RWPE1 (cell line): ENCODE data around the gene RPUSD1.

Source experiments
- CTCF ChIA-PET: fragments of 350-600 bp; sonication (Branson Sonifier 250); formaldehyde crosslinking; extraction: SDS; loops from one replicate; lab custom pipeline; 2021; lab: Yijun Ruan, JAX
- POLR2A ChIA-PET: fragments of 400-600 bp; formaldehyde crosslinking; extraction: SDS; loops from one replicate; lab custom pipeline; 2020; ENCODE audit warnings: antibody characterized with exemption; ENCODE audit not compliant: low non-redundant PET; lab: Yijun Ruan, JAX
- DNase-seq: peaks from one replicate; pipeline ENCODE4 v3.0.0; 2012; ENCODE audit warnings: low spot score
- H3K27ac ChIP-seq: fragments of 450-650 bp; 2 replicates; pipeline ENCODE4 v1.5.1; 2017
- CTCF ChIP-seq: fragments of 450-650 bp; conservative IDR thresholded peaks from 2 replicates; pipeline ENCODE4 v1.5.1; 2017; ENCODE audit warnings: low read depth, mild to moderate bottlenecking

Gene RPUSD1

GRCh38 chr16:802914-803753 is 15.0 kb upstream of the RPUSD1 start:
- H3K27ac ChIP-seq, result no peak overlapping the region
- ChIA-PET CTCF (interaction anchor here (0.6 to 1.5 kb wide), 2 partner anchors 10 to 92 kb away, joined by 3 to 4 read pairs; no protein-coding TSS in a partner anchor), POLR2A (no interaction called here)
- DNase-seq, result no peak
- no peak for TF ChIP-seq CTCF

DNA sequence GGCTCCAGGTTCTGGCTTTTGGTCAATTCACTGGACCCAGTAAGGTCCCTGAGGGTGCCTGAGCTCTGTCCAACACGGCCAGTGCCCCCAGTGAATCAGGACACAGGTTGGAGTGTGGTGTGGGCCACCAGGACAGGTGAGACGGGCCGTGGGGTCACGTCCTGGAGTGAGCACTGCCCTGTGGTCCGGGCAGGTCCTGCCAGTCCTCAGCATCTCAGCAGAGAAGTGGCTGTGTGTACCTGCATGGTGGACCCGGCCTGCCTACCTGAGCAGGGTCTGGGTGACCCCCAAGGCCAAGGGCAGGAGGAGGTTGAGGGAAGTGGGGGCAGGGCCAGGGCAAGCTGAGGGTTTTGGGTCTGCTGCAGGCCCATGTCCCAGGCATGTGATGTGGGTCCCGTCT is 14.3 kb upstream of the RPUSD1 start:
- no peak for TF ChIP-seq CTCF
- POLR2A ChIA-PET, result no interaction called here
- CTCF ChIA-PET, result no interaction called here

DNA sequence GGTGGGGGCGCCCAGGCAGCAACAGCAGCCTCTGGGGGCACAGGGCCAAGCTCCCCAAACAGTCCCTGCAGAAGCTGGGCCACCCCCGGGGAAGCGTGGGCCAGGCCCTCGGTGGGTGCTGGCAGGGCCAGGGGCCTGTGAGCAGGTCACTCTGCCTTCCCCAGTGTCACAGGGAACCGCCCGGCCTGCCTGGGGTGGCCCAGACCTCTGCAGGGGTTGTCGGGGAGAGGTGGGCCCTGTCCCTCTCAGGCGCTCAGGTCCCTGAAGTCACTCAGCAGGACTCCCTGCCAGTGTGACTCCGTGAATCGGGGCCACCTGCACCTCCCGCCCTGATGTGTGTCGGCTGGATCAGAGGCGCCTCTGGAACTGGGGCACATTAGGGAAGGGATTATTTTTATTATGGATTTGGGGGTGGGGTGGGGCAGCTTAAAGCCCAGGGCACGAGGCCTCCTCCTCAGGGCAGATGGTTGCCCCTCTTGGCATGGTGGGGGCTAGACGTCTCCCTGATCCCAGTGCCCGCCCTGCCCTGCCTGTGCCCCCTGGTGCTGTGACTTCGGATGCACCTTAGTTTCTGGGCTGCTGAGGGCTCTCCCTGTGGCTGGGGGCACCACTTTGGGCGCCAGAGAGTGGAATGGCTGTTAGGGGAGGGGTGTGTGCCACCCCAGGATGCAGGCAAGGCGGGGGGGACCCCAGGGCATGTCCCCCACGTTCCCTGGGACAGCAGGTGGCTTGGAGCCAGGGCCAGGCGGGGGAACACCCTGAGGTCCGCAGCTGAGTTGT is 13.6 kb upstream of the RPUSD1 start:
- ChIA-PET POLR2A (interaction anchor here (0.6 kb wide), 1 partner anchor 1004 kb away, joined by 12 read pairs; no protein-coding TSS in a partner anchor), CTCF (no interaction called here)
- TF ChIP-seq CTCF, result no peak
- no peak for DNase-seq
- H3K27ac ChIP-seq, result no peak overlapping the region

More for the DNA sequence above, 14.3 kb upstream of the RPUSD1 start:
- no peak overlapping the region for H3K27ac ChIP-seq
- no peak for DNase-seq

DNA sequence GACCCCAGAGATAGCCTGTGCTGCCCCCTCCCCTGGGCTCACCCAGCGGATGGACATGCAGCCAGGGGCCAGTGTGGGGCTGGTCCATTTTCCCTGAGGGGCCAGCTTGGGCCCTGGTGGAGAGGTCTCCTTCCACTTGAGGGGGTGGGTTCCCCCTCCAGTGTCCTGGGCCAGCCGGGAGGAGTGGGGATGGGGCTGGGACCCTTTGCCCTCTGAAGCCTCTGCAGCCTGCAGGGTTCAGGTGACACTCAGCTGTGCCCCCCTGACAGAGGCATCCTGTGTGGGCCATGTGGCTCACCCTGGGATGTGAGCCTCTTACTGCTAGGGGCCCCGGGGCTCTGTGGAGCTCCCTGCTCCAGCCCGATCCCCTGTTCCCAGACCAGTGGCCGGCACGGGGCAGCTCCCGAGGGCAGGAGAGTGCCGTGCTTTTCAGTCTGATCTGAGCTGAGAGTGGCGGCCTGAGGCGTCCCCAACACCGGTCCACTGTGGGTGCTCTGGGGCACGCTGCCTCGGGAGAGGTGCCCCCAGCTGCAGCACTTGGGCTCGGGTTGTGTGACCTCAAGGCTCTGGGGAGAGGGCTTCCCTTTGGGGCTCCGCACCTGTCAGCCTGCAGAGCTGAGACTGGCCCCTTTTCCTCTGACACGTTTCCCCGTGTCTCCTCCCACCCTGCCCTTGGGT is 12.8 kb upstream of the RPUSD1 start:
- no peak overlapping the region for H3K27ac ChIP-seq
- ChIA-PET CTCF (no interaction called here), POLR2A (interaction anchor here (0.6 kb wide), 1 partner anchor 1004 kb away, joined by 12 read pairs; no protein-coding TSS in a partner anchor)
- no peak for DNase-seq
- TF ChIP-seq CTCF, result no peak

DNA sequence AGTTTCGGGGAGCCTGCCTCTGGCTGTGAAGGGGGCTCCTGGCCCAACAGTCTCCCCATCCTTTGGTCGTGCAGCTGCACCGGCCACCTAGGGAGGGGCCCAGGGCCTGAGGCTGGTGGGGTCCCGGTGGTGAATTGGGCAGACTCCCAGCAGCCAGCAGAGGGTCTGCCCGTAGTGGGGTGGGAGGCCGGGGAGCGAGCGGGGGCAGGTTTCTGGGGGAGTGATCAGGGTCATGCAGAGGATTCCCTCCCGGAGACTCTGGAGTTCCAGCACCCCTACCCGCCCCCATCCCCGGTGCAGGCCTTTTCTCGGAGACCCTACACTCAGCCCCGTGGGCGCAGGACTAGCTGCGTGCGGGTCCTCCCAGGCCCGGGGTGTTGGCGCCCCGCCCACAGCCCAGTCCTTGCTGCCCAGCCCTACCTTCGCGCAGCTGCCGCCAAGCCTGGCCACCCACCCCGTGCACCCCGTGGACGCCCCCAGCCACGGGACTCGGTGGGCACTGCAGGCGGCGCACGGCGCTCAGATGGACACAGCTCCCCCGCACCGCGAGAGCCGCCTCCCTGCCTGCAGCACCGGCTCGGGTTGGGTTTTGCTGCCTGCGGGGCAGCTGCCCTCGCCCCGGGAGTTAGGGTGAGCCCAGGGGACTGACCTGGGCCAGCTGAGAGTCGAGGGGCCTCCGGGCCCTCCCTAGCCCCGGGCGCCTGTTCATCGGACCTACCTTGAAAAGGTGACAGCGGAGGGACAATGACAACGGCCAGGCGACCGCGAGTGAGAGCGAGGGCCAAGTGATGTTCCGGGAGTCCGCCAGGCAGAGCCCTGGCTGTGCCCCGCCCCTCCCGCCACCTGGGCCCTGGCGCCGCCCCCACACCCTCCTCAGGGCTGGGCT is 12.0 kb upstream of the RPUSD1 start, which contains the start of gene GNG13:
Gene GNG13 (minus strand): TSS at position 787 of the 886 bp plus-strand sequence. CDS start 1,657 bp downstream, outside the sequence.
- no peak for DNase-seq
- no peak for TF ChIP-seq CTCF
- CTCF ChIA-PET, result no interaction called here

More for the DNA sequence above, 12.0 kb upstream of the RPUSD1 start, which contains the start of gene GNG13:
- no peak within 1 kb of the TSS for H3K27ac ChIP-seq
- POLR2A ChIA-PET, result no interaction called here
